ENCODE results near the gene MTFP1.

Gene MTFP1

DNA sequence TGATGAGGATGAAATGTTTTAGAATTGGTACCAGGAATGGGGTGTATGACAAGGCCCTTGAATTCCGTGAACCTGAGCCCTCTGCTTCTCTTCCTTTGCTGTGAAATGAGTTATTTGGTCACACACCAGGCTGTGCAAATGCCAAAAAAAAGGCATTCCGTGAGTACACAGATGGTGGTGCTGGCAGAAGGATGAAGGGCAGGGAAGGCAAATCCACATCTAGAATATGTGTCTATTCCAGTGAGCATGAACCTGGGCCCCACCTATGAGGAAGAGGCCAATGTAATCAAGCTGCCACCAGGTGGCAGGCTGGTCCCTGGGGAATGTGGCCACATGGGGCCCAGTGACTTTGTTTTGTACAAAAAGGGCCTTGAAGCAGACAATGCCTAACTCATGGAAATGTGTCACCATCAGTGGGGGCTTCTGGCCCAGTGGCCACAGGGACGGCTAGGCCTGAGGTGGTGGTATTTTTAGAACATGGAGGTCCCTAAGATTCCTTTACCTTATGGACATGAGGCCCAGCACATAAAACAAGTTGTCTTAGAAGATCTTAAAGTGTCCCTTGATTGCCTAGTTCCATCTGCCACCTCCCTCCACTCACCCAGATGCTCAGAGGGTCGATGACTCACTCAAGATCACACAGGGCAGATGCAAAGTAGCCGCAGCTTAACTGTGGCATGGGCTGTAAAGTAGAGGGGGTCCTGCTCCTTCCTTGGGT lies 34.4 kb upstream of the MTFP1 start:
- Histone ChIP-seq H3K4me3 (ENCODE audit: low read length) (no peak overlapping the region), H3K79me2 (ENCODE audit: low read length) (no peaks in the 10 kb centered on the region), H3K4me2 (ENCODE audit: low read length) (peak overlapping the region; percentile 92), H3K27ac (ENCODE audit: low read length) (peak overlapping the region; percentile 69), H3K4me1 (ENCODE audit: low read length) (peaks cover 48% of the 10 kb centered on the region), H3K9me3 (ENCODE audit: insufficient read depth, low read length) (no peaks in the 10 kb centered on the region), H2AFZ (ENCODE audit: low read depth, low read length) (peak overlapping the region; percentile 48), H3K27me3 (ENCODE audit: low read depth, low read length) (no peaks in the 10 kb centered on the region), H4K20me1 (ENCODE audit: insufficient read depth, low read length) (no peaks in the 10 kb centered on the region), H3K9ac (ENCODE audit: low read length) (peak overlapping the region; percentile 23; the same call in 1 of the 2 replicates), H3K36me3 (replicated peaks; ENCODE audit: low read depth, low read length) (no peaks in the 10 kb centered on the region)
- TF ChIP-seq EZH2phosphoT487 (IDR thresholded peaks at IDR 0.05; ENCODE audit: low read depth), result no peak
- peak; percentile 89 for TF ChIP-seq CTCF (IDR thresholded peaks at IDR 0.05; ENCODE audit: low read depth, low read length)

GRCh38 chr22:30392661-30393321 lies 32.8 kb upstream of the MTFP1 start:
- H3K79me2 ChIP-seq (ENCODE audit: low read length), result no peaks in the 10 kb centered on the region
- H3K4me1 ChIP-seq (ENCODE audit: low read length), result peaks cover 48% of the 10 kb centered on the region
- peak overlapping the region; percentile 69 for H3K27ac ChIP-seq (ENCODE audit: low read length)
- H2AFZ ChIP-seq (ENCODE audit: low read depth, low read length), result peak overlapping the region; percentile 94
- peak overlapping the region; percentile 64 for H3K4me3 ChIP-seq (ENCODE audit: low read length)
- peak overlapping the region; percentile 92 for H3K4me2 ChIP-seq (ENCODE audit: low read length)
- H3K36me3 ChIP-seq (replicated peaks; ENCODE audit: low read depth, low read length), result no peaks in the 10 kb centered on the region
- TF ChIP-seq CTCF (IDR thresholded peaks at IDR 0.05; ENCODE audit: low read depth, low read length) (no peak), EZH2phosphoT487 (IDR thresholded peaks at IDR 0.05; ENCODE audit: low read depth) (no peak)
- no peaks in the 10 kb centered on the region for H4K20me1 ChIP-seq (ENCODE audit: insufficient read depth, low read length)
- 0 out of 2 replicates have a peak, but pooled peaks cover 5% of the 10 kb centered on the region for H3K27me3 ChIP-seq (ENCODE audit: low read depth, low read length)
- H3K9me3 ChIP-seq (ENCODE audit: insufficient read depth, low read length), result no peaks in the 10 kb centered on the region
- H3K9ac ChIP-seq (ENCODE audit: low read length), result peak overlapping the region; percentile 63

DNA sequence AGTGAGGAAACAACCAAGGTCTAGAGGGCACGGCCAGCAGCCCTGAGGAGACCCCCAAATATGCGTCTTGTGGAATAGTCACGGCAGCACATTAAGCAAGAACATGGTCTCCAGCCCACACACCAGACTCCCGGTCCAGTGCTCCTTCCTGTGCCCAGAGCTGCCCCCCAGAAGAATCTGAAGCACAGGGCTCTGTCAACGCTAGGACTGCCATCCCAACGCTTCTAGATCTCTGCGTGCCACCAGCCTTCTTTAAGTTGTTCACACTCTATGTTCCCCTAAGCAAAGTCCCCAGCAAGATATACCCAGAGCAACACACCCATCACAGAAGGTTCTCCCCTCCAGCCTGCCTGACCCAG lies 32.3 kb upstream of the MTFP1 start:
- no peak for TF ChIP-seq CTCF (IDR thresholded peaks at IDR 0.05; ENCODE audit: low read depth, low read length)
- no peak for TF ChIP-seq EZH2phosphoT487 (IDR thresholded peaks at IDR 0.05; ENCODE audit: low read depth)
- Histone ChIP-seq H3K36me3 (replicated peaks; ENCODE audit: low read depth, low read length) (no peaks in the 10 kb centered on the region), H3K27me3 (ENCODE audit: low read depth, low read length) (0 out of 2 replicates have a peak, but pooled peaks cover 7% of the 10 kb centered on the region), H2AFZ (ENCODE audit: low read depth, low read length) (peak overlapping the region; percentile 94; the same call in 1 of the 2 replicates), H3K9ac (ENCODE audit: low read length) (peak overlapping the region; percentile 63; the same call in 1 of the 2 replicates), H3K4me2 (ENCODE audit: low read length) (peak overlapping the region; percentile 92), H3K79me2 (ENCODE audit: low read length) (no peaks in the 10 kb centered on the region), H4K20me1 (ENCODE audit: insufficient read depth, low read length) (no peaks in the 10 kb centered on the region), H3K4me1 (ENCODE audit: low read length) (peaks cover 49% of the 10 kb centered on the region), H3K4me3 (ENCODE audit: low read length) (peak overlapping the region; percentile 64), H3K9me3 (ENCODE audit: insufficient read depth, low read length) (no peaks in the 10 kb centered on the region), H3K27ac (ENCODE audit: low read length) (peak overlapping the region; percentile 69)

DNA sequence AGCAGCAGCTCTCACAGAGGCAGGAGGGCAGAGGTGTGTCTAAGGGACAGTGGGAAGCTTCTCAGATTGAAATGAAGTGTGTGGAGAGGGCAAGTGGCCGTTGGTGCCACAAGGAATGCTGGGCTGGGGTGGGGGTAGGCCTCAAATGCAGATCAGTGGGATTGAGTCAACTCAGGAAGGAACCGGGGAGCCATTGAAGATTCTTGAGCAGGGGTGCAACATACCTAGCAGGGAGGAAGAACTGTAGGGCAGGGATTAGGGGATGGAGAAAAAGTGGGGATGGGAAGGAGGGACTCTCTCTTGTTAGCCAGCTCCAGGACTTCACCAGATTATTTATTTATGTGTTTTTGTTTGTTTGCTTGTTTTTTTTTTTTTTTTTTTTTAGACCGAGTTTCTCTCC lies 31.7 kb upstream of the MTFP1 start:
- Histone ChIP-seq H3K27ac (ENCODE audit: low read length) (no peak overlapping the region), H3K27me3 (ENCODE audit: low read depth, low read length) (0 out of 2 replicates have a peak, but pooled peaks cover 7% of the 10 kb centered on the region), H3K4me2 (ENCODE audit: low read length) (peak overlapping the region; percentile 92; the same call in 1 of the 2 replicates), H3K9me3 (ENCODE audit: insufficient read depth, low read length) (no peaks in the 10 kb centered on the region), H4K20me1 (ENCODE audit: insufficient read depth, low read length) (no peaks in the 10 kb centered on the region), H3K79me2 (ENCODE audit: low read length) (no peaks in the 10 kb centered on the region), H3K36me3 (replicated peaks; ENCODE audit: low read depth, low read length) (no peaks in the 10 kb centered on the region), H3K4me1 (ENCODE audit: low read length) (peaks cover 44% of the 10 kb centered on the region), H3K4me3 (ENCODE audit: low read length) (no peak overlapping the region), H3K9ac (ENCODE audit: low read length) (no peak overlapping the region; the same call in 1 of the 2 replicates), H2AFZ (ENCODE audit: low read depth, low read length) (no peak overlapping the region)
- no peak for TF ChIP-seq CTCF (IDR thresholded peaks at IDR 0.05; ENCODE audit: low read depth, low read length)
- no peak for TF ChIP-seq EZH2phosphoT487 (IDR thresholded peaks at IDR 0.05; ENCODE audit: low read depth)
